Measurements from ENCODE around the gene CWC25. TPM values are rescaled to one million over a fixed set of nuclear protein-coding genes. Genes with fewer than 3 reads are reported as not detected.

The CWC25 gene
- total and polyA plus RNA-seq, 2 of the 13 experiments (the other 11 are each of a cell fraction or from before 2014, with no cell fraction given) = 15.6 to 22.7 TPM

GRCh38 chr17:38752308-38753070 is 72.6 kb downstream of the CWC25 start, which contains the start of gene PSMB3 (continued):
- TF ChIP-seq NFAT5 (CRISPR knock-in tag; IDR thresholded peaks at IDR 0.05) (no peak; the same call in 1 of the 2 replicates), ZEB1 (IDR thresholded peaks at IDR 0.05; ENCODE audit: insufficient replicate concordance, low read depth) (no peak), FOXM1 (CRISPR knock-in tag; IDR thresholded peaks at IDR 0.05) (0 out of 2 replicates have a peak, but pooled peaks have one; percentile 55), BRD4 (CRISPR knock-in tag; IDR thresholded peaks at IDR 0.05) (peak; percentile 47; the same call in 1 of the 2 replicates), CAMTA2 (CRISPR knock-in tag; IDR thresholded peaks at IDR 0.05; ENCODE audit: borderline replicate concordance) (no peak), ZNF430 (CRISPR knock-in tag; IDR thresholded peaks at IDR 0.05) (no peak), HMGA1 (CRISPR knock-in tag; conservative IDR thresholded peaks at IDR 0.05) (no peak), ZNF10 (CRISPR knock-in tag; IDR thresholded peaks at IDR 0.05; ENCODE audit: borderline replicate concordance, low read depth) (no peak), SRF (IDR thresholded peaks at IDR 0.05; ENCODE audit: low read depth, low read length) (peak; percentile 5; the same call in 1 of the 2 replicates), RXRA (CRISPR knock-in tag; IDR thresholded peaks at IDR 0.05) (no peak; the same call in 1 of the 2 replicates), ZFP36L1 (CRISPR knock-in tag; IDR thresholded peaks at IDR 0.05) (0 out of 2 replicates have a peak, but pooled peaks have one; percentile 89), ZNF678 (CRISPR knock-in tag; IDR thresholded peaks at IDR 0.05) (peak; percentile 97), CC2D1A (CRISPR knock-in tag; IDR thresholded peaks at IDR 0.05) (no peak), ZNF781 (CRISPR knock-in tag; IDR thresholded peaks at IDR 0.05; ENCODE audit: borderline replicate concordance, not compliant biosample characterization) (no peak), ZSCAN29 (CRISPR knock-in tag; conservative IDR thresholded peaks at IDR 0.05) (0 out of 2 replicates have a peak, but pooled peaks have one; percentile 82), RARG (CRISPR knock-in tag; IDR thresholded peaks at IDR 0.05; ENCODE audit: low read depth) (peak; percentile 89; the same call in 1 of the 2 replicates)
- TF ChIP-seq, protein P1, sequence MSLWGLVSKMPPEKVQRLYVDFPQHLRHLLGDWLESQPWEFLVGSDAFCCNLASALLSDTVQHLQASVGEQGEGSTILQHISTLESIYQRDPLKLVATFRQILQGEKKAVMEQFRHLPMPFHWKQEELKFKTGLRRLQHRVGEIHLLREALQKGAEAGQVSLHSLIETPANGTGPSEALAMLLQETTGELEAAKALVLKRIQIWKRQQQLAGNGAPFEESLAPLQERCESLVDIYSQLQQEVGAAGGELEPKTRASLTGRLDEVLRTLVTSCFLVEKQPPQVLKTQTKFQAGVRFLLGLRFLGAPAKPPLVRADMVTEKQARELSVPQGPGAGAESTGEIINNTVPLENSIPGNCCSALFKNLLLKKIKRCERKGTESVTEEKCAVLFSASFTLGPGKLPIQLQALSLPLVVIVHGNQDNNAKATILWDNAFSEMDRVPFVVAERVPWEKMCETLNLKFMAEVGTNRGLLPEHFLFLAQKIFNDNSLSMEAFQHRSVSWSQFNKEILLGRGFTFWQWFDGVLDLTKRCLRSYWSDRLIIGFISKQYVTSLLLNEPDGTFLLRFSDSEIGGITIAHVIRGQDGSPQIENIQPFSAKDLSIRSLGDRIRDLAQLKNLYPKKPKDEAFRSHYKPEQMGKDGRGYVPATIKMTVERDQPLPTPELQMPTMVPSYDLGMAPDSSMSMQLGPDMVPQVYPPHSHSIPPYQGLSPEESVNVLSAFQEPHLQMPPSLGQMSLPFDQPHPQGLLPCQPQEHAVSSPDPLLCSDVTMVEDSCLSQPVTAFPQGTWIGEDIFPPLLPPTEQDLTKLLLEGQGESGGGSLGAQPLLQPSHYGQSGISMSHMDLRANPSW (CRISPR knock-in tag; IDR thresholded peaks at IDR 0.05; ENCODE audit: borderline replicate concordance) = no peak; the same call in 1 of the 2 replicates

Measured in HepG2 (cell line).